Mucosa of descending colon (tissue), 3 donors: ENCODE data around the gene EEF1A2. TPM values are rescaled to one million over a fixed set of nuclear protein-coding genes. Genes with fewer than 3 reads are reported as not detected.
A peak's percentile ranks its signal among the peaks of the same experiment; 100 is the strongest.

Experiments
- ATAC-seq: fragments of 200-7000 bp; cut with Tn5 transposase; one replicate; pipeline ENCODE4 v1.9.1; 2020; ENCODE audit warnings: mild to moderate bottlenecking, moderate library complexity
- DNase-seq, 3 donors: peaks; one replicate each; pipeline ENCODE4 v3.0.0-alpha.2; 2020
- H3K36me3 ChIP-seq: fragments of 200-600 bp; one replicate; pipeline ENCODE4 v1.8.0; 2021; ENCODE audit warnings: low read depth, mild to moderate bottlenecking
- H3K4me1 ChIP-seq: fragments of 200-600 bp; one replicate; pipeline ENCODE4 v1.8.0; 2021; ENCODE audit warnings: low read depth, mild to moderate bottlenecking
- H3K4me3 ChIP-seq: fragments of 200-600 bp; one replicate; pipeline ENCODE4 v1.8.0; 2021; ENCODE audit warnings: mild to moderate bottlenecking
- H3K9me3 ChIP-seq: fragments of 200-600 bp; one replicate; pipeline ENCODE4 v1.8.0; 2021; ENCODE audit warnings: mild to moderate bottlenecking
- intact Hi-C, 2 donors: fragments of 100-400 bp; cut with DNase I in 1 of 2; cut with micrococcal nuclease in 1 of 2; formaldehyde crosslinking; loops; one replicate each; pipeline versions ENCODE4 v1.11.0 to v1.11.1; 2022; cut with DNase I, micrococcal nuclease
- total RNA-seq, 3 donors: library from RNA; stranded (reverse); fragmentation: NEBNext Ultra II Directional in 2 of 3; extraction: Animal tissue kit (Norgen Biotek cat#: 25700) in 2 of 3; gene quantifications; one replicate each; pipeline versions ENCODE4 v1.2.1 to v1.2.4, GENCODE V29; 2021 to 2023
- TF ChIP-seq, protein P1 (sequence below): fragments of 200-600 bp; IDR thresholded peaks from one replicate; pipeline ENCODE4 v1.8.0; 2022; ENCODE audit warnings: antibody characterized with exemption, mild to moderate bottlenecking
- donor health status: DM: no; HTN: no; CAD: no; lungs with moderate emphysema.
- donor health status: DM: no; HTN: no; CAD: no.
- donor health status: DM: no; HTN: yes; CAD: no.

The EEF1A2 gene
- total RNA-seq, 3 donors from 2014 or later = 1.3 to 15.0 (median 2.7) TPM

DNA sequence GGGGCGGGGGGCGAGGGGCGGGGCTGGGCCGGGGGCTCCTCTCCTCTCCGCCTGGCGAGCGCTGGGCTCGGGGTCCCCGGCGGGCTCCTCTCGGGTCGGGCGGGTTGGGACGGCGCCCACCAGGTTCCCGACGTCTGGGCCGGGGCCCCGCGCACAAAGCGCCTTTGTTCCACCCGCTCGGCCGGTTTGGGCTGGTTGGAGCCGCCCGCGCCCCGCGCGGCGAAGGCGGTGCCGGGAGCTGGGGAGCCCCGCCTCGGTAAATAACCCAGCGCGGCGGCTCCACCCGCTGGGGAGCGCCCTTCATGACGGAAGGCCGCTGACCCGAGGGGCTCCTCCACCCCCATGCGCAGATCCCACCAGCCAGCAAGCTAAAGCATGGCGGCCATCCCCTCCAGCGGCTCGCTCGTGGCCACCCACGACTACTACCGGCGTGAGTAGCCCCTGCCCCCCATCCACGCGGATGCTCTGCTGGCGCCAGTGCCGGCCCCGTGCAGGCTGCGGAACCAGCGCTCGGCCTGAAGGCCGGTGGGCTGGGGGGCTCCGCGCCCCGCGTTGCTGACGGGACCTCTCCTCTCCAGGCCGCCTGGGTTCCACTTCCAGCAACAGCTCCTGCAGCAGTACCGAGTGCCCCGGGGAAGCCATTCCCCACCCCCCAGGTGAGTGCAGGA is 22.2 kb upstream of the EEF1A2 start:
- Histone ChIP-seq H3K4me1 (peaks cover 16% of the 10 kb centered on the region), H3K36me3 (no peaks in the 10 kb centered on the region), H3K4me3 (peak overlapping the region; percentile 75), H3K9me3 (peaks cover 2% of the 10 kb centered on the region)
- TF ChIP-seq, protein P1, sequence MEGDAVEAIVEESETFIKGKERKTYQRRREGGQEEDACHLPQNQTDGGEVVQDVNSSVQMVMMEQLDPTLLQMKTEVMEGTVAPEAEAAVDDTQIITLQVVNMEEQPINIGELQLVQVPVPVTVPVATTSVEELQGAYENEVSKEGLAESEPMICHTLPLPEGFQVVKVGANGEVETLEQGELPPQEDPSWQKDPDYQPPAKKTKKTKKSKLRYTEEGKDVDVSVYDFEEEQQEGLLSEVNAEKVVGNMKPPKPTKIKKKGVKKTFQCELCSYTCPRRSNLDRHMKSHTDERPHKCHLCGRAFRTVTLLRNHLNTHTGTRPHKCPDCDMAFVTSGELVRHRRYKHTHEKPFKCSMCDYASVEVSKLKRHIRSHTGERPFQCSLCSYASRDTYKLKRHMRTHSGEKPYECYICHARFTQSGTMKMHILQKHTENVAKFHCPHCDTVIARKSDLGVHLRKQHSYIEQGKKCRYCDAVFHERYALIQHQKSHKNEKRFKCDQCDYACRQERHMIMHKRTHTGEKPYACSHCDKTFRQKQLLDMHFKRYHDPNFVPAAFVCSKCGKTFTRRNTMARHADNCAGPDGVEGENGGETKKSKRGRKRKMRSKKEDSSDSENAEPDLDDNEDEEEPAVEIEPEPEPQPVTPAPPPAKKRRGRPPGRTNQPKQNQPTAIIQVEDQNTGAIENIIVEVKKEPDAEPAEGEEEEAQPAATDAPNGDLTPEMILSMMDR = no peak
- intact Hi-C loops = no loop called here
- DNase-seq (peak; percentile 91 to 95 (median 93)), ATAC-seq (peak; percentile 81)

DNA sequence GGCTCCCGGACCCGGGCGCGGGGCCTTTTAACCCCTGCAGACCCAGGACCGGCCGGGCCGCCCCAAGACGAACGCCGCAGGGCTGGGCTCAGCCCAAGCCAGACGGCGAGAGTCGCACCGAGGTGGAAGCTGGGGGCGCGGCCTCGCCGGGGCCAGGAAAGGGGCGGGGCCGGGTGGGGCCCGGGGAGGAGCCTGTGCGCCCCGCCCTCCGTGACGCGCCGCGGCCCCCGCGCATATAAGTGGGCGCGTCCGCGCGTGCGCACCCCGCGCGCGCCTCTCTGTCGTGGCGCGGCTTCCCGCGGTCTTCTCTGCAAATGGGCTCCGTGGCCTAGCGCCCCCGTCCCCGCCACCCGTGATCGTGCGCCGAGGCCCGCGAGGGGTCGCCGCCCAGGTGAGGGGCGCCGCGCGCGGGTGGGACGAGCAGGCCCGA is 21.6 kb upstream of the EEF1A2 start, which contains the start of gene PPDPF:
Gene PPDPF (plus strand): TSS at position 262 of the 430 bp plus-strand sequence. CDS start 544 bp downstream, outside the sequence.
- peak; percentile 91 for ATAC-seq
- H3K36me3 ChIP-seq = no peaks in the 10 kb centered on the region

DNA sequence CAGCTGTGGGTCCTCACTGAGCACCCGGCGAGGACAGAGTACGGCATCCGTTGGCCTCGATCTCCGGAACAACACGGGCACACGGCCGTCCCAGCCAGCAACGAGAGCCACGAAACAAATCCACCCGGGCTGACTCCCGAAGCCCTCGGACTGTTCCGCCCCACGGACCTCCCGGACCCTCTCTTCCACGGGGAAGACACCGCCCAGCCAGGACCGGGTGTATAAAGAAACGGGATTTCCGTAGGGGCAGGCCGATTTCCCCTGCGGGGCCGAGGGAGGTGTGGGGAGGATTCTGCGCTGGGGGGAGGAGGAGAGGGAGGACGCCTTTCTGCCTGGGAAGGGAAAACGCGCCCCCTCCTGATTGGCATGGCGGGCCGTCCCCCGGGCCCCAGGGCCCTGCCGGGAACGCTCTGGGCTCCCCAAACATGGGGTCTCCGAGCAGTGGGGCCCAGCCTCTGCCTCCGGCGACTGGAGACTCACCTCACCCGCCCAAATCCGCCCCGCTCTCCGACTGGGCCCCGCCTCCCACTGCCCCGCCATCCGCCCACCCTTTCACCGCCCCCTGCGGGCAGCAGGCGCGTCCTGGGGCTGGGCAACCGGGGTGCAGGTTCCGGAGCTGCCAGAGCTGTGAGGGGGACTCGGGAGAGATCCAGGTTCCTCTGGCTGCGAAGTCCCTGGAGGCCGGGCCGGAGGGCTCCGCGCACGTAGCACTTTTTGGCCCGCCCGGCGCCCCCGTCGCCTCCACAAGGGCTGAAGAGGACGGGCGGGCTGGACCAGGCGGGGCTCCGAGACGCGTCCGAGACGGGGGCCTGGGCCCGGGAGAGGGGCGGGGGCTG is 21.0 kb upstream of the EEF1A2 start:
- H3K4me1 ChIP-seq = peaks cover 16% of the 10 kb centered on the region
- DNase-seq (peak; percentile 62 to 86 (median 80)), ATAC-seq (peak; percentile 42)
- intact Hi-C loops = no loop called here
- TF ChIP-seq, protein P1 = no peak
- H3K9me3 ChIP-seq = peaks cover 2% of the 10 kb centered on the region
- peak overlapping the region; percentile 75 for H3K4me3 ChIP-seq
- no peaks in the 10 kb centered on the region for H3K36me3 ChIP-seq

More for the DNA sequence above, 21.6 kb upstream of the EEF1A2 start, which contains the start of gene PPDPF:
- TF ChIP-seq, protein P1 = no peak
- peak; percentile 88 to 91 (median 90) for DNase-seq
- intact Hi-C loops = no loop called here
- H3K4me3 ChIP-seq = peak within 1 kb of the TSS; percentile 75
- peaks cover 2% of the 10 kb centered on the region for H3K9me3 ChIP-seq
- H3K4me1 ChIP-seq = peaks cover 16% of the 10 kb centered on the region

DNA sequence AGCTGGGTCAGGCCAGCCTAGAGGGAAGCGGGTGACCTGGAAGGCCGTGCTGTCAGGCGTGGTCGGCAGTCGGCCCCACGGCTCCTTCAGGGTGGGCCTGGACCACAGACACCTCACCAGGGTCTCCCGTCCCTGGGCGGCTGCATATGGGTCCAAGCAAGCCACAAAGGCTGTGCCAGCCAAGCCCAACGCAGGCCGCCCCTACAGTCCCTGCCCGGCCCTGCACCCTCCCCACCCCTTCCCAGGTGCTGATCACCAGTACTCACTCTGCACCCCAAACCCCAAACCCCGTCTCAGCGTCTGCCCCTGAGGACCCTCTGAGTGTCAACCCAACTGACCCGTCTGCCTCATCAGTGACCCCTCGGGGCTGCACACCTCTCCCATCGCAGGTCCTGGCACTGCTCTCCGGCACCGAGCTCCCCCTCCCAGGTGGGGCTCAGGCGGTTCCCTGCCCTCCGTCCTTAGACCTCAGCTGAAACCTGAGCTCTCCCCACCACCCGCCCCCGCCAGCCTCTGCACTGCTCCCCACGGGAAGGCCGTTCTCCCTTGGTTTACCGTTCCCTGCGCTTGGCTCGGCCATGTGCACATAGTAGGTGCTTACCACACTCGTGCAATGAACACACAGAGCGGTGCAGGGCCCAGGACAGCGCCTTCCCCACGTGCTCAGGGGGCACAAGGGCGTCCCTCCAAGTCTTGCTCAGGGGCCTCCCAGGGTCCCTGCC is 20.2 kb upstream of the EEF1A2 start:
- no peaks in the 10 kb centered on the region for H3K36me3 ChIP-seq
- H3K9me3 ChIP-seq = peaks cover 2% of the 10 kb centered on the region
- no peak for ATAC-seq
- intact Hi-C loops = no loop called here
- TF ChIP-seq, protein P1 = no peak
- H3K4me1 ChIP-seq = peaks cover 16% of the 10 kb centered on the region
- DNase-seq = peak; percentile 30 to 60 (median 44)
- no peak overlapping the region for H3K4me3 ChIP-seq

DNA sequence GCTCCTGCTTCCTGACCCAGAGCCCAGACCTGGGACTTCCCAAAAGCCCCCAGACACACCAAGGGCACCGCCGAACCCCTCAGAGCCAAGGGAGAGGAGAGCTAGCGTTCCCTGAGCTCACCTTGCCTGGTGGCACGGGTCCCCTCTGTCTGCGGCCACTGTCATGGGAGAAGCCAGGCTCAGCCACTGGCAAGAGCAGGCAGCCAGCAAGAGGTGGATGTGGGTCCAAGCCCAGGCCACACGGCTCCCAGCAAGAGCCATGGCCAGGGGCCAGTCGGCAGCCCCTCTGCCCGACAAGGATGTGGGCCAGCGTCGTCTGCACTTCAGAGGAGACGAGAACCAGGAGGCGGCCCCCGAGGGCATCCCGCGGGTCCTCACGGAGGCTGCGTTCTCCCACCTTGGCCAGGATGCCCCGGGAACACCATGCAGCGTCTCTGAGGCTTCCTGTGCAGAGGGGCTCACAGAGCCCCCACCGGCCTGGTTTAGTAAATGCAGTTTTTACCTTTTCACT is 19.5 kb upstream of the EEF1A2 start:
- ATAC-seq (no peak), DNase-seq (peak in 1 of 3 donors; percentile 56)
- Histone ChIP-seq H3K4me3 (no peak overlapping the region), H3K4me1 (peaks cover 16% of the 10 kb centered on the region), H3K9me3 (peaks cover under 1% of the 10 kb centered on the region), H3K36me3 (no peaks in the 10 kb centered on the region)
- intact Hi-C loops = no loop called here
- TF ChIP-seq, protein P1 = no peak
